ENCODE results near the gene PLA2G2E. TPM values are rescaled to one million over a fixed set of nuclear protein-coding genes. Genes with fewer than 3 reads are reported as not detected.

PLA2G2E gene
- polyA plus RNA-seq, 1 of the 3 experiments (the other 2 are of a cell fraction), result not detected

GRCh38 chr1:19872190-19872589, 51.2 kb downstream of the PLA2G2E start:
- Histone ChIP-seq H3K4me1 (ENCODE audit: control insufficient read depth in 1 of 2, insufficient read depth in 2 of 2, low read depth in 1 of 2, low read length in 1 of 2) (no peaks in the 10 kb centered on the region; a peak in 1 of 4 replicates), H3K79me2 (ENCODE audit: insufficient read depth) (no peaks in the 10 kb centered on the region), H3K27me3 (ENCODE audit: insufficient read depth) (no peaks in the 10 kb centered on the region), H3K4me2 (no peak overlapping the region), H3K9ac (no peak overlapping the region), H3K4me3 (ENCODE audit: low read depth in 2 of 2, low read length in 1 of 2) (no peak overlapping the region), H3K9me3 (no peaks in the 10 kb centered on the region), H3K36me3 (replicated peaks in 1 of 2; ENCODE audit: control insufficient read depth in 1 of 2, insufficient read depth in 2 of 2, low read length in 1 of 2) (no peaks in the 10 kb centered on the region), H3K27ac (ENCODE audit: low read depth in 2 of 2, low read length in 1 of 2) (no peak overlapping the region), H2AFZ (ENCODE audit: low read depth) (no peak overlapping the region), H4K20me1 (ENCODE audit: insufficient read depth) (no peaks in the 10 kb centered on the region), H3F3A (replicated peaks; ENCODE audit: insufficient read depth) (no peaks in the 10 kb centered on the region), H3K9me2 (no peaks in the 10 kb centered on the region)
- ChIA-PET POLR2A (interaction anchor here (0.8 kb wide), 1 partner anchor 12 kb away, joined by 3 read pairs; no protein-coding TSS in a partner anchor), CTCF (interaction anchor here (1.1 to 1.2 kb wide), 2 partner anchors 10 to 11 kb away, joined by 3 to 5 read pairs; partner anchors contain the start of gene OTUD3)
- no peak for DNase-seq
- WGBS (ENCODE audit: low lambda C conversion rate), result 38% methylated on average over 7 of the region's 7 CpGs
- peak; percentile 15; the same call in 1 of the 2 replicates for TF ChIP-seq RAD21 (IDR thresholded peaks at IDR 0.05; ENCODE audit: low read length)
- TF ChIP-seq EP300 (IDR thresholded peaks at IDR 0.05; ENCODE audit: borderline replicate concordance in 1 of 2, low read depth in 1 of 2, low read length in 1 of 2), result no peak
- TF ChIP-seq SIN3A (IDR thresholded peaks at IDR 0.05; ENCODE audit: borderline replicate concordance, low read depth, low read length), result no peak
- TF ChIP-seq YY1 (IDR thresholded peaks at IDR 0.05; ENCODE audit: low read depth), result no peak

Other genes starting within 250 kb of the PLA2G2E start
- gene TMCO4, start 123.7 kb downstream of the PLA2G2E start, polyA plus RNA-seq (2012; rRNA removed), result 3.5 and 4.2 TPM in 2 replicates
- not detected in 2 replicates for gene RNF186, start 108.3 kb downstream of the PLA2G2E start, polyA plus RNA-seq (2012; rRNA removed)
- 2.6 and 3.3 TPM in 2 replicates for gene OTUD3, start 41.2 kb downstream of the PLA2G2E start, polyA plus RNA-seq (2012; rRNA removed)
- gene PLA2G2A, start 56.0 kb upstream of the PLA2G2E start, polyA plus RNA-seq (2012; rRNA removed), result not detected in 2 replicates
- gene PLA2G5, start 146.6 kb upstream of the PLA2G2E start, polyA plus RNA-seq (2012; rRNA removed), result not detected in 2 replicates
- gene PLA2G2D, start 195.9 kb upstream of the PLA2G2E start, polyA plus RNA-seq (2012; rRNA removed), result not detected in 2 replicates
- not detected in 2 replicates for gene PLA2G2F, start 215.7 kb upstream of the PLA2G2E start, polyA plus RNA-seq (2012; rRNA removed)

Data from SK-N-SH (cell line).